Natural killer cell (primary cell): ENCODE results near the gene WWC2. TPM values are rescaled to one million over a fixed set of nuclear protein-coding genes. Genes with fewer than 3 reads are reported as not detected.
A peak's percentile ranks its signal among the peaks of the same experiment; 100 is the strongest.

Experiments used
- ATAC-seq, 3 donors: fragments of 150-1000 bp in 2 of 3; fragments of 200-7000 bp in 1 of 3; cut with Tn5 transposase; 1 replicate in 1 of 3; 2 replicates in 2 of 3; pipeline ENCODE4 v1.10.0; 2021; ENCODE audit warnings: mild to moderate bottlenecking in 2 of 3, moderate library complexity in 2 of 3
- DNase-seq, 2 donors: peaks; one replicate each; pipeline versions ENCODE4 v3.0.0 to v3.0.0-alpha.2; 2013 to 2021; ENCODE audit warnings: mixed read lengths in 1 of 2
- H3K27ac ChIP-seq: one replicate; pipeline ENCODE4 v1.5.1; 2013; ENCODE audit warnings: mild to moderate bottlenecking, low read length
- H3K27me3 ChIP-seq: one replicate; pipeline ENCODE4 v1.6.1; 2013; ENCODE audit warnings: low read length; ENCODE audit not compliant: control insufficient read depth, insufficient read depth
- H3K36me3 ChIP-seq: one replicate; pipeline ENCODE4 v1.6.1; 2013; ENCODE audit warnings: low read length; ENCODE audit not compliant: control insufficient read depth, insufficient read depth
- H3K4me1 ChIP-seq: one replicate; pipeline ENCODE4 v1.6.1; 2013; ENCODE audit warnings: low read length; ENCODE audit not compliant: control insufficient read depth, insufficient read depth
- H3K4me3 ChIP-seq: one replicate; pipeline ENCODE4 v1.5.1; 2013; ENCODE audit warnings: low read length
- H3K9me3 ChIP-seq: one replicate; pipeline ENCODE4 v1.6.1; 2013; ENCODE audit warnings: low read length; ENCODE audit not compliant: control insufficient read depth, insufficient read depth
- H3K27ac Mint-ChIP-seq, 2 donors: one replicate each; pipeline ENCODE4 v1.8.0; 2022; ENCODE audit warnings: mild to moderate bottlenecking in 2 of 2, mixed read lengths in 2 of 2, moderate library complexity in 1 of 2
- H3K27me3 Mint-ChIP-seq, 2 donors: one replicate each; pipeline ENCODE4 v1.8.0; 2022; ENCODE audit warnings: low read depth in 2 of 2, mixed read lengths in 2 of 2
- H3K36me3 Mint-ChIP-seq: one replicate; pipeline ENCODE4 v1.8.0; 2022; ENCODE audit warnings: mixed read lengths
- H3K4me1 Mint-ChIP-seq, 2 donors: one replicate each; pipeline ENCODE4 v1.8.0; 2022; ENCODE audit warnings: mixed read lengths in 2 of 2
- H3K4me3 Mint-ChIP-seq: one replicate; pipeline ENCODE4 v1.8.0; 2022; ENCODE audit warnings: mild to moderate bottlenecking, moderate library complexity, mixed read lengths
- H3K9me3 Mint-ChIP-seq, 2 donors: one replicate each; pipeline ENCODE4 v1.8.0; 2022; ENCODE audit warnings: mixed read lengths in 2 of 2
- WGBS: methylation state at CpG from one replicate; pipeline ENCODE4 v1.1.7; 2013; ENCODE audit warnings: missing lambda C conversion rate; ENCODE audit not compliant: insufficient coverage; 5-methylcytosine and 5-hydroxymethylcytosine counted together
- intact Hi-C: fragments of 100-400 bp; cut with micrococcal nuclease; formaldehyde crosslinking; loops from one replicate; pipeline ENCODE4 v1.14.2; 2022
- total RNA-seq, 4 donors: library from RNA; stranded (reverse); fragments of 120-200 nt in 1 of 4; gene quantifications; one replicate each; pipeline versions ENCODE4 v1.2.3 to v1.2.4, GENCODE V29; 2013 to 2022
- TF ChIP-seq, protein P1 (sequence below): fragments of 200-600 bp; IDR thresholded peaks from one replicate; pipeline ENCODE4 v1.8.0; 2022; ENCODE audit warnings: antibody characterized with exemption

Gene WWC2
- total RNA-seq, 3 donors from 2014 or later (not counting 1 experiment from before 2014, with no cell fraction given), result 8.2 to 22.7 (median 9.2) TPM

DNA sequence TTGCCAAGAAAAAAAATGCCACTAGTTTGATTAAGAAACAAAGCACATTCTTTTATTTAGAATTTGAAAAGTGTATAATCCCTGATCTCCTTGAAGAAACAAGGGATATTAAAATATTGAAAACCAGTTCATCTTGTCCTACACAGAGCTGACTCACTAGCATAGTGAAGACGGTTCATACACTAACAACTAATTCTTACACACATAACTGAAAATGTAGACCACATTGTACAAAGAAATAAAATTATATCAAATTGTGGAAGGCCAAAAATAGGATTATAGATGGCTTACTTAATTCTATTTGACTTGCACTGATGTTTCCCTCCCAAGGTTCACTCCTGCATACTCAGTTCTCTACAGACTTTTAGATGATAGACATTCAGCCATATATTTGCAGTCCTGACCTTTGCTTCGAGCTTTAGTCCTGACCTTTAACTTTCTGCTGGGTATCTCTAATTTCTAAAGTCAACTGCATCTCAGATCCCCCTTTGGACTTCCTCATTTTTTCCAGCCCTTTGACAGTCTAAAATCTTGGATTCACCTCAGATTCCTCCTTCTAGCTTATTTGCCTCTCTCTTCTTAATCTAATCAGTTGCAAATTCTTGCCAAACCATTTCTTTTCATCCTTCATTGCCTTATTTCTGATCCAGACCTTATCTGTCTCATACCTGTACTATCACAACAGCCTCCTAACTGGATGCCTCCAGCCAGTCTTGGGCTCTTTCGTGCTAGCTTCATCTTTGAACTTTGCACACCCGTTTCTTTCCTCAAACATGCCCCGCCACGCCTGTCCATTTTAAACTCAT lies 4.5 kb upstream of the WWC2 start:
- H3K4me1 Mint-ChIP-seq, result peaks cover 12 to 13% of the 10 kb centered on the region in 2 donors
- 85% methylated on average over 5 of the region's 6 CpGs for WGBS
- no peak overlapping the region for H3K27ac ChIP-seq
- DNase-seq, result no peak
- H3K9me3 ChIP-seq, result no peaks in the 10 kb centered on the region
- no peaks in the 10 kb centered on the region for H3K9me3 Mint-ChIP-seq
- peaks cover 0 to 9% of the 10 kb centered on the region in 2 donors for H3K27me3 Mint-ChIP-seq
- peaks cover 8% of the 10 kb centered on the region for H3K4me1 ChIP-seq
- H3K36me3 Mint-ChIP-seq, result no peaks in the 10 kb centered on the region
- intact Hi-C loops, result no loop called here
- ATAC-seq, result no peak
- TF ChIP-seq, protein P1, sequence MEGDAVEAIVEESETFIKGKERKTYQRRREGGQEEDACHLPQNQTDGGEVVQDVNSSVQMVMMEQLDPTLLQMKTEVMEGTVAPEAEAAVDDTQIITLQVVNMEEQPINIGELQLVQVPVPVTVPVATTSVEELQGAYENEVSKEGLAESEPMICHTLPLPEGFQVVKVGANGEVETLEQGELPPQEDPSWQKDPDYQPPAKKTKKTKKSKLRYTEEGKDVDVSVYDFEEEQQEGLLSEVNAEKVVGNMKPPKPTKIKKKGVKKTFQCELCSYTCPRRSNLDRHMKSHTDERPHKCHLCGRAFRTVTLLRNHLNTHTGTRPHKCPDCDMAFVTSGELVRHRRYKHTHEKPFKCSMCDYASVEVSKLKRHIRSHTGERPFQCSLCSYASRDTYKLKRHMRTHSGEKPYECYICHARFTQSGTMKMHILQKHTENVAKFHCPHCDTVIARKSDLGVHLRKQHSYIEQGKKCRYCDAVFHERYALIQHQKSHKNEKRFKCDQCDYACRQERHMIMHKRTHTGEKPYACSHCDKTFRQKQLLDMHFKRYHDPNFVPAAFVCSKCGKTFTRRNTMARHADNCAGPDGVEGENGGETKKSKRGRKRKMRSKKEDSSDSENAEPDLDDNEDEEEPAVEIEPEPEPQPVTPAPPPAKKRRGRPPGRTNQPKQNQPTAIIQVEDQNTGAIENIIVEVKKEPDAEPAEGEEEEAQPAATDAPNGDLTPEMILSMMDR, result no peak
- H3K36me3 ChIP-seq, result no peaks in the 10 kb centered on the region
- H3K27me3 ChIP-seq, result no peaks in the 10 kb centered on the region
- peak overlapping the region in 1 of 2 donors; percentile 5 for H3K27ac Mint-ChIP-seq
- H3K4me3 ChIP-seq, result no peak overlapping the region
- H3K4me3 Mint-ChIP-seq, result no peak overlapping the region

DNA sequence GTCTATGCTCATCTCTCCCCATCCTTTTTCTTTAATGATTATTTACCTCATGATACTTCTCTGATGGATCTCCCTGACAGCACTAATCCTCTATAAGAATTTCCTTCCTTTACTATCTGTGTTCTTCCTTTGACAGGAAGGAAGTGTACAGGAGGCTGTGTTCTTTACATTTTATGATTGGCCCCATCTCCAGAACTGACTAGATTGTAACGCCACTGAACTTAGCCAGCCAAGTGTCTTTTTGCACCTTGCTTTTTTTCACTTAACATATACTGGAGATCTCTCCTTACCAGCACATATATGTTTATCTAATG lies 3.9 kb upstream of the WWC2 start:
- Mint-ChIP-seq H3K27me3 (peaks cover 0 to 7% of the 10 kb centered on the region in 2 donors), H3K4me3 (no peak overlapping the region)

DNA sequence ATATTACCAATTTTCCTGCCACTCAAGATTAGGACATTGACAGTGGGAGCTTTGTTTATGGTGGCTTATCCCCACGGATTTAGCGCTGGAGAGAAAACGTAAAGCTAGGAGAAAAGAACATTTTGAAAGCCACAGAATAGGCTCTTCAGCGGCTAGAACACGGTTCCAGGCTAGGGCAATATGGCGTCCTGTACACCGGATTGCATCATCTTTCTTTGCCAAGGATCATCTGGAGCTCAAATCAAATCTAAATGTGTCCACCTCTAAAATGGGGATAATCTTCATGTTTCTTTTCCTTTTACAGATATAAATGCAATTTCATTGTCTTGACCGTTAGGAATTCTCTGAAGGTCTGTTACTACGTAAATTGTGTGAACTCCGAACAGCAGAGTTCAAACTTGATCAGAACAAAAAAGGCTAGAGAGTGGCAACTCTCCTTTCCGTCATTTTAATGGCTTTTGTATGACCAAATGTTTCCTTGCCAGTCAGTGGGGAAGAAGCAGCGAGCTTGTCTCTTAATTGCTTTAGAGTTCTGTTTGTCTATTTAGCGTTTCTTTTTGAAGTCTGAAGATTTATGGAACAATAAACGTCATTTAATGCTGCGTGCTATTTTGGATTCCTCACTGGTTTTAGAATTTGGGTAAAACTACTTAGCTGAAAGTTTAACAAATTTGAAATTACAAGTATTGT lies 2.6 kb upstream of the WWC2 start:
- peak overlapping the region in 1 of 2 donors; percentile 87 for H3K27ac Mint-ChIP-seq
- Histone ChIP-seq H3K27me3 (no peaks in the 10 kb centered on the region), H3K4me3 (no peak overlapping the region), H3K4me1 (peaks cover 16% of the 10 kb centered on the region), H3K9me3 (no peaks in the 10 kb centered on the region), H3K27ac (no peak overlapping the region), H3K36me3 (no peaks in the 10 kb centered on the region)
- DNase-seq (no peak), ATAC-seq (no peak)
- H3K36me3 Mint-ChIP-seq, result no peaks in the 10 kb centered on the region
- peaks cover 12 to 13% of the 10 kb centered on the region in 2 donors for H3K4me1 Mint-ChIP-seq
- no peaks in the 10 kb centered on the region for H3K9me3 Mint-ChIP-seq
- peaks cover 4 to 6% of the 10 kb centered on the region in 2 donors for H3K27me3 Mint-ChIP-seq
- TF ChIP-seq, protein P1, result no peak
- peak overlapping the region; percentile 73 for H3K4me3 Mint-ChIP-seq
- intact Hi-C loops, result no loop called here
- WGBS, result 83% methylated on average over 15 of the region's 15 CpGs

More for the DNA sequence above, 3.9 kb upstream of the WWC2 start:
- H3K27me3 ChIP-seq, result no peaks in the 10 kb centered on the region
- ATAC-seq (no peak), DNase-seq (no peak)
- H3K27ac ChIP-seq, result no peak overlapping the region
- peak overlapping the region in 1 of 2 donors; percentile 5 for H3K27ac Mint-ChIP-seq
- no peaks in the 10 kb centered on the region for H3K9me3 ChIP-seq
- no peaks in the 10 kb centered on the region for H3K9me3 Mint-ChIP-seq
- H3K4me3 ChIP-seq, result no peak overlapping the region
- intact Hi-C loops, result no loop called here
- H3K36me3 Mint-ChIP-seq, result no peaks in the 10 kb centered on the region
- no CpG with 5 or more reads among the region's 1 CpG for WGBS
- peaks cover 13% of the 10 kb centered on the region for H3K4me1 ChIP-seq
- peaks cover 12 to 13% of the 10 kb centered on the region in 2 donors for H3K4me1 Mint-ChIP-seq
- no peaks in the 10 kb centered on the region for H3K36me3 ChIP-seq
- TF ChIP-seq, protein P1, result no peak
